MCF 10A (cell line): ENCODE data around the gene ABCG1. TPM values are rescaled to one million over a fixed set of nuclear protein-coding genes. Genes with fewer than 3 reads are reported as not detected.

Experiments
- BruUV-seq: library from RNA; stranded (reverse); fragments of 400-500 nt; replicated peaks from 2 replicates; lab custom pipeline; 2021; lab: Mats Ljungman, UMichigan
- CTCF ChIA-PET: fragments of 300-600 bp; sonication (Branson Sonifier 250); formaldehyde crosslinking; extraction: SDS; loops from one replicate; lab custom pipeline; 2021; ENCODE audit warnings: antibody characterized with exemption, inconsistent platforms; lab: Yijun Ruan, JAX
- POLR2A ChIA-PET: fragments of 300-600, 350-650 bp; sonication (Branson Sonifier 250); formaldehyde crosslinking; extraction: SDS; loops from one replicate; lab custom pipeline; 2020; ENCODE audit warnings: antibody characterized with exemption, inconsistent platforms; lab: Yijun Ruan, JAX
- DNase-seq: peaks from one replicate; pipeline ENCODE4 v3.0.0-alpha.2; 2018; ENCODE audit not compliant: unreplicated experiment
- H3K27ac Mint-ChIP-seq: one replicate; pipeline ENCODE4 v1.8.0; 2022; ENCODE audit warnings: mild to moderate bottlenecking, low read depth, mixed read lengths; ENCODE audit not compliant: unreplicated experiment
- H3K27me3 Mint-ChIP-seq: one replicate; pipeline ENCODE4 v1.8.0; 2022; ENCODE audit warnings: mixed read lengths; ENCODE audit not compliant: insufficient read depth, unreplicated experiment
- H3K36me3 Mint-ChIP-seq: one replicate; pipeline ENCODE4 v1.8.0; 2022; ENCODE audit warnings: mild to moderate bottlenecking, moderate library complexity, mixed read lengths; ENCODE audit not compliant: insufficient read depth, unreplicated experiment
- H3K4me1 Mint-ChIP-seq: one replicate; pipeline ENCODE4 v1.8.0; 2022; ENCODE audit warnings: mixed read lengths; ENCODE audit not compliant: insufficient read depth, unreplicated experiment
- H3K4me3 Mint-ChIP-seq: one replicate; pipeline ENCODE4 v1.8.0; 2022; ENCODE audit warnings: mild to moderate bottlenecking, moderate library complexity, mixed read lengths; ENCODE audit not compliant: unreplicated experiment
- H3K9me3 Mint-ChIP-seq: one replicate; pipeline ENCODE4 v1.8.0; 2022; ENCODE audit warnings: mixed read lengths; ENCODE audit not compliant: unreplicated experiment
- intact Hi-C: fragments of 100-400 bp; cut with micrococcal nuclease; formaldehyde crosslinking; loops from 2 replicates; pipeline ENCODE4 v1.14.1; 2022
- total RNA-seq: library from RNA; stranded (reverse); gene quantifications from 2 replicates; pipeline ENCODE4 v1.2.3, GENCODE V29; 2022
- TF ChIP-seq, protein P1 (sequence below): fragments of 200-600 bp; IDR thresholded peaks from one replicate; pipeline ENCODE4 v1.8.0; 2022; ENCODE audit warnings: antibody characterized with exemption, mild to moderate bottlenecking; ENCODE audit not compliant: unreplicated experiment

Gene ABCG1
- total RNA-seq, 1 experiment from 2014 or later: 25.5 TPM

DNA sequence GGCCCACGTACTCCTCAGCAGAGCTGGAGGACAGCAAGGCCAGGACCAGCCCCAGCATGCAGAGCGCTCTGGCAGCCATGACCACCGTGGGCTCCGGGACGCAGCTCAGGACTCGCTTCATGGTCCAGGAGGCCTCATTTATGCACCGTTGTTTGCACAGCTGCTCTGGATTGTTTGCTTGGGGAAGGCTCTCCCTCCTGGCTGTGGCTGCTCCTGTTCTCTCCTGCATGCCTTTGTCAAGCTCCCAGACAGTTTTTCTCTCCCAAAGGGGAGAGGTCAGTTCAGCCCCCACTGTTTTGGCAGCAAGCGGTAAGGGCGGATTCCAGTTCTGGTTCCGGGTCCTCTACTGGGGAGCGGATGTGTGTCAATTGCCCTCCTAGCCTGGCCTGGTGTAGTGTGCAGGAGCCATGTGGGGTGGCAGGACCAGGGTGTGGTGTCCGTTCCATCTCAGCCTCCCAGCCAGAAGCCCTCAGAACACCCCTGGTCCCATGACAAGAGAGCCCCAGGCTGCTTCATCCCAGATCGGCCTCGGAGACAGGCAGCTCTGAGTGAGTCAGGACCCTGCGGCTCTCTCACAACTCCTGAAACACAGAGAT is 96.5 kb downstream of the ABCG1 start, which contains the start of gene TFF3:
TFF3 (minus strand) TSS at position 114 of the 596 bp plus-strand sequence; CDS start at position 79, 35 bp downstream.
- peaks cover 2% of the 10 kb centered on the region for H3K27me3 Mint-ChIP-seq
- H3K4me1 Mint-ChIP-seq: no peaks in the 10 kb centered on the region
- H3K4me3 Mint-ChIP-seq: no peak within 1 kb of the TSS
- H3K27ac Mint-ChIP-seq: no peak within 1 kb of the TSS
- intact Hi-C loops: no loop called here
- no peak for DNase-seq
- POLR2A ChIA-PET: no interaction called here
- CTCF ChIA-PET: interaction anchor here (0.6 kb wide), 1 partner anchor 340 kb away, joined by 3 read pairs; no protein-coding TSS in a partner anchor
- TF ChIP-seq, protein P1, sequence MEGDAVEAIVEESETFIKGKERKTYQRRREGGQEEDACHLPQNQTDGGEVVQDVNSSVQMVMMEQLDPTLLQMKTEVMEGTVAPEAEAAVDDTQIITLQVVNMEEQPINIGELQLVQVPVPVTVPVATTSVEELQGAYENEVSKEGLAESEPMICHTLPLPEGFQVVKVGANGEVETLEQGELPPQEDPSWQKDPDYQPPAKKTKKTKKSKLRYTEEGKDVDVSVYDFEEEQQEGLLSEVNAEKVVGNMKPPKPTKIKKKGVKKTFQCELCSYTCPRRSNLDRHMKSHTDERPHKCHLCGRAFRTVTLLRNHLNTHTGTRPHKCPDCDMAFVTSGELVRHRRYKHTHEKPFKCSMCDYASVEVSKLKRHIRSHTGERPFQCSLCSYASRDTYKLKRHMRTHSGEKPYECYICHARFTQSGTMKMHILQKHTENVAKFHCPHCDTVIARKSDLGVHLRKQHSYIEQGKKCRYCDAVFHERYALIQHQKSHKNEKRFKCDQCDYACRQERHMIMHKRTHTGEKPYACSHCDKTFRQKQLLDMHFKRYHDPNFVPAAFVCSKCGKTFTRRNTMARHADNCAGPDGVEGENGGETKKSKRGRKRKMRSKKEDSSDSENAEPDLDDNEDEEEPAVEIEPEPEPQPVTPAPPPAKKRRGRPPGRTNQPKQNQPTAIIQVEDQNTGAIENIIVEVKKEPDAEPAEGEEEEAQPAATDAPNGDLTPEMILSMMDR: no peak
- BruUV-seq: no TSS peak
- no peaks in the 10 kb centered on the region for H3K36me3 Mint-ChIP-seq
- H3K9me3 Mint-ChIP-seq: no peaks in the 10 kb centered on the region

DNA sequence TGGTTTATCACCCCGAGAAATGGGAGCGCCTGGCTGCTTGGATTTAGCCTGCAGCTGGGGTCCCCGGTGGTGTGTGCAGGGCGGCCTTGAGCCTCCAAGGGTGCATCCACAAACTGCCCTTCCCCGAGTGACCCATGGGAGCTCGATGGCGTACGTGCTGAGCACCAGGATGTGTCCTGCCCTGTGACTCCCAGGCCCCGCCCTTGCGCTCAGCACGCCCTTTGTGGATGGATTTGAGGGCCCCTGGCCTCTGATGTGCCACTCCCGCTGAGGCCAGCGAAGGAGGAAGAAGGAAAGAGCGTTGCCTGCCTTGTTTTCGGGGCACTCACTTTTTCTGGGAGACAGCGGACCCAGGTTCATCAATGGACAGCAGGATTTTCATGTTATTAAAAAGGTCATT is 98.0 kb downstream of the ABCG1 start:
- ChIA-PET POLR2A (interaction anchor here (0.7 kb wide), 2 partner anchors 14 to 69 kb away, joined by 3 read pairs; no protein-coding TSS in a partner anchor), CTCF (interaction anchor here (1.0 kb wide), 2 partner anchors 24 to 172 kb away, joined by 3 to 4 read pairs; no protein-coding TSS in a partner anchor)
- TF ChIP-seq, protein P1: no peak
- H3K4me1 Mint-ChIP-seq: no peaks in the 10 kb centered on the region
- H3K27me3 Mint-ChIP-seq: peaks cover 17% of the 10 kb centered on the region
- H3K36me3 Mint-ChIP-seq: no peaks in the 10 kb centered on the region
- no peak overlapping the region for H3K4me3 Mint-ChIP-seq
- no peak for DNase-seq
- no peak overlapping the region for H3K27ac Mint-ChIP-seq
- no peaks in the 10 kb centered on the region for H3K9me3 Mint-ChIP-seq
- BruUV-seq: no TSS peak
- intact Hi-C loops: no loop called here

DNA sequence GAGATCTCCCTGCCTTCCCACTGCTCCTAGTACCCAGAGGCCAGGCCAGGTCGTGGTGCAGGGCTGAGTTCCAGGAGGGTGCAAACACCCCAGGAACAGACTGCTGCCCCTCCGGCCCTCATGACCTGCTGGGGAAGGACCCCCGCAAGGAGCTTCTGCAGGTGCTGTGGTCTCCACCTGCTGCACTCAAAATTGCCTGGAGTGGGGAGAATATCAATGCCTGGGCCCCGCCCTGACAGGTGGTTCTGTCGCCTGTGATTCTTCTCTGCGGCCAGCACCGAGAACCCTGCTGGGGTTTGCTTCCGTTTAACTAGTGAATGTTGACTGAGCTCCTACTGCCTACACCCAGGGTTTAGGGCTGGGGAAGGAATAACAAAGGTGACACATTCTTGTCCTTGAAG is 98.4 kb downstream of the ABCG1 start:
- TF ChIP-seq, protein P1: no peak
- ChIA-PET CTCF (interaction anchor here (0.7 to 1.0 kb wide), 3 partner anchors 9 to 172 kb away, joined by 3 to 4 read pairs (median 3); no protein-coding TSS in a partner anchor), POLR2A (interaction anchor here (0.7 kb wide), 2 partner anchors 14 to 68 kb away, joined by 3 read pairs; no protein-coding TSS in a partner anchor)
- H3K36me3 Mint-ChIP-seq: no peaks in the 10 kb centered on the region
- H3K4me3 Mint-ChIP-seq: no peak overlapping the region
- H3K4me1 Mint-ChIP-seq: no peaks in the 10 kb centered on the region
- H3K9me3 Mint-ChIP-seq: no peaks in the 10 kb centered on the region
- DNase-seq: no peak
- H3K27me3 Mint-ChIP-seq: peaks cover 22% of the 10 kb centered on the region
- intact Hi-C loops: no loop called here
- H3K27ac Mint-ChIP-seq: no peak overlapping the region
- BruUV-seq: no TSS peak
